Right cardiac atrium (tissue), 5 donors: ENCODE measurements around the gene SOX12. TPM values are rescaled to one million over a fixed set of nuclear protein-coding genes. Genes with fewer than 3 reads are reported as not detected.
"Not testable (repeated sequence)": the region's sequence is repeated elsewhere in the genome, so short reads cannot be mapped to it uniquely, and the experiment has no call there.

Source experiments
- ATAC-seq, 2 donors: fragments of 200-7000 bp; cut with Tn5 transposase; one replicate each; pipeline versions ENCODE4 v1.8.0 to v1.9.1; 2020; ENCODE audit warnings: moderate library complexity in 2 of 2, mild to moderate bottlenecking in 1 of 2
- DNase-seq, 3 donors: peaks; one replicate each; pipeline ENCODE4 v3.0.0-alpha.2; 2020
- H3K27ac ChIP-seq: one replicate; pipeline ENCODE4 v1.5.1; 2013; ENCODE audit warnings: mild to moderate bottlenecking, low read length, control low read depth, moderate library complexity
- H3K27me3 ChIP-seq: one replicate; pipeline ENCODE4 v1.6.1; 2013; ENCODE audit not compliant: control insufficient read depth, insufficient read depth
- H3K4me1 ChIP-seq: one replicate; pipeline ENCODE4 v1.6.1; 2013; ENCODE audit warnings: low read length; ENCODE audit not compliant: control insufficient read depth, insufficient read depth
- H3K4me3 ChIP-seq: one replicate; pipeline ENCODE4 v1.5.1; 2013; ENCODE audit warnings: low read length, control low read depth
- H3K9me3 ChIP-seq: one replicate; pipeline ENCODE4 v1.6.1; 2013; ENCODE audit warnings: low read length; ENCODE audit not compliant: control insufficient read depth
- WGBS: extraction: QIAGEN DNeasy Blood & Tissue Kit; methylation state at CpG from one replicate; pipeline ENCODE4 v1.1.7; 2013; 5-methylcytosine and 5-hydroxymethylcytosine counted together
- intact Hi-C, 4 donors: fragments of 100-400 bp; cut with DNase I; formaldehyde crosslinking; loops; one replicate each; pipeline versions ENCODE4 v1.11.0 to v1.14.0; 2022 to 2023
- polyA plus RNA-seq: library from polyadenylated mRNA; stranded (reverse); fragments of 200-250 nt; gene quantifications from one replicate; pipeline ENCODE4 v1.2.3, GENCODE V29; 2013
- total RNA-seq, 4 donors: library from RNA; stranded (reverse); fragmentation: NEBNext Ultra II Directional; extraction: Animal tissue kit (Norgen Biotek cat#: 25700); gene quantifications; one replicate each; pipeline ENCODE4 v1.2.1, GENCODE V29; 2021
- donor health status: healthy with polysubstance abuse.
- donor health status: DM: no; HTN: yes; CAD: no.
- donor health status: DM: no; HTN: no; CAD: no.
- donor health status: DM: no; HTN: yes; CAD: no; lungs with severe emphysema.
- donor health status: DM: yes; HTN: yes; CAD: no.

SOX12 gene
- total and polyA plus RNA-seq, 5 donors: 5.1 to 13.7 (median 11.8) TPM

DNA sequence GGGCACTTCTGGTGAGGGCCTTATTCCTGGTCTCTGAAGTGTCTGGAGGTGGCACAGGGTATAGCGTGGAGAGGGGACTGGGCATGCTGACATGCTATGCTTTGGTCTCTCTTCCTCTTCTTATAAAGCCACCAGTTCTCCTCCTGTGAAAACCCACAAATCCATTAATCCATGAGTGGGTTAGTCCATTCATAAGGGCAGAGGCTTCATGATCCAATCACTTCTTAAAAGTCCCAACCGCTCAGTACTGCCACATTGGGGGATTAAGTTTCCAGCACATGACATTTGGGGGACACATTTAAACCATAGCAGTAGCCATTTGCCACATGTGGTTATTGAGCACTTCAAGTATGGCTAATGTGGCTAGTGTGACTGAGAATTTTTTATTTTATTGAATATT lies 51.4 kb downstream of the SOX12 start:
- H3K27ac ChIP-seq: no peak overlapping the region
- ATAC-seq (no peak), DNase-seq (no peak)
- H3K27me3 ChIP-seq: no peaks in the 10 kb centered on the region
- 63% methylated on average over 2 of the region's 2 CpGs for WGBS
- no peak overlapping the region for H3K4me3 ChIP-seq
- H3K4me1 ChIP-seq: peaks cover 3% of the 10 kb centered on the region
- intact Hi-C loops: no loop called here
- no peaks in the 10 kb centered on the region for H3K9me3 ChIP-seq

DNA sequence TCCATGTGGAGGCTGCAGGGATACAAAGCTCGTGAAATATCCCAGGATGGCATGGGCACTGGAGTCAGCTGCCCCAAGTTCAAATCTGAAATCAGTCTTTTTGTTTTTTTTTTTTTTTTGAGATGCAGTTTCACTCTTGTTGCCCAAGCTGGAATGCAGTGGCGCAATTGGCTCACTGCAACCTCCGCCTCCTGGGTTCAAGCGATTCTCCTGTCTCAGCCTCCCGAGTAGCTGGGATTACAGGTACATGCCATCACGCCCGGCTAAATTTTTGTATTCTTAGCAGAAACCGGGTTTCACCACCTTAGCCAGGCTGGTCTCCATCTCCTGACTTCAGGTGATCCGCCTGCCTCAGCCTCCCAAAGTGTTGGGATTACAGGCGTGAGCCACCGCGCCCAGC lies 52.2 kb downstream of the SOX12 start:
- H3K27me3 ChIP-seq, H3K9me3 ChIP-seq, DNase-seq, intact Hi-C loops, ATAC-seq, H3K4me3 ChIP-seq, H3K27ac ChIP-seq, H3K4me1 ChIP-seq: not testable (repeated sequence)
- WGBS: 94% methylated on average over 12 of the region's 12 CpGs

DNA sequence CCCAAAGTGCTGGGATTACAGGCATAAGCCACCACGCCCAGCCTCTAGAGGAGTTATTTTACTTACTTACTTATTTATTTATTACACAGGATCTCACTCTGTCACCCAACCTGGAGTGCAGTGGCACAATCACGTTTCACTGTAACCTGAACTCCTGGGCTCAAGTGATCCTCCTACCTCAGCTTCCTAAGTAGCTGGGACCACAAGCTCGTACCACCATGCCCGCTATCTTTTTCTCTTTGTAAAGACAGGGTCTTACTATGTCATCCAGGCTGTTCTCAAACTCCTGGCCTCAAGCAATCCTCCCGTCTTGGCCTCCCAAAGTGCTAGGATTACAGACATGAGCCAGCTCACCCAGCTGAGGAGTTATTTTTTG lies 53.6 kb downstream of the SOX12 start:
- Histone ChIP-seq H3K4me3 (no peak overlapping the region), H3K27ac (no peak overlapping the region), H3K4me1 (no peaks in the 10 kb centered on the region), H3K27me3 (no peaks in the 10 kb centered on the region), H3K9me3 (no peaks in the 10 kb centered on the region)
- 84% methylated on average over 5 of the region's 5 CpGs for WGBS
- intact Hi-C loops: no loop called here
- DNase-seq: no peak
- ATAC-seq: no peak

Other genes starting within 250 kb of the SOX12 start
- not detected for gene DEFB125, start 237.9 kb upstream of the SOX12 start, total RNA-seq
- not detected for gene DEFB125, start 237.9 kb upstream of the SOX12 start, polyA plus RNA-seq
- gene DEFB126, start 183.0 kb upstream of the SOX12 start, total RNA-seq: not detected
- gene DEFB126, start 183.0 kb upstream of the SOX12 start, polyA plus RNA-seq: not detected
- not detected for gene DEFB127, start 168.1 kb upstream of the SOX12 start, total RNA-seq
- not detected for gene DEFB127, start 168.1 kb upstream of the SOX12 start, polyA plus RNA-seq
- gene DEFB128, start 135.8 kb upstream of the SOX12 start, total RNA-seq: not detected
- not detected for gene DEFB128, start 135.8 kb upstream of the SOX12 start, polyA plus RNA-seq
- gene DEFB129, start 98.3 kb upstream of the SOX12 start, total RNA-seq: not detected
- not detected for gene DEFB129, start 98.3 kb upstream of the SOX12 start, polyA plus RNA-seq
- not detected for gene DEFB132, start 67.8 kb upstream of the SOX12 start, total RNA-seq
- not detected for gene DEFB132, start 67.8 kb upstream of the SOX12 start, polyA plus RNA-seq
- gene C20orf96, start 34.8 kb upstream of the SOX12 start, total RNA-seq: 1 to 10 TPM; 4.8 to 9.1 (median 6.9) TPM
- 4.2 TPM for gene C20orf96, start 34.8 kb upstream of the SOX12 start, polyA plus RNA-seq
- 10 to 100 TPM; 13.0 to 14.3 (median 13.9) TPM for gene ZCCHC3, start 28.0 kb upstream of the SOX12 start, total RNA-seq
- gene ZCCHC3, start 28.0 kb upstream of the SOX12 start, polyA plus RNA-seq: 10.5 TPM
- gene NRSN2, start 21.6 kb downstream of the SOX12 start, total RNA-seq: 10 to 100 TPM; 24.5 to 30.9 (median 24.8) TPM
- gene NRSN2, start 21.6 kb downstream of the SOX12 start, polyA plus RNA-seq: 26.6 TPM
- 1 to 10 TPM in 1 of 4 donors, under 1 TPM in 3; 0.49 to 2.1 (median 0.66) TPM for gene TRIB3, start 55.2 kb downstream of the SOX12 start, total RNA-seq
- 1.0 TPM for gene TRIB3, start 55.2 kb downstream of the SOX12 start, polyA plus RNA-seq
- 10 to 100 TPM; 42.1 to 52.4 (median 45.9) TPM for gene RBCK1, start 82.7 kb downstream of the SOX12 start, total RNA-seq
- 48.0 TPM for gene RBCK1, start 82.7 kb downstream of the SOX12 start, polyA plus RNA-seq
- 10 to 100 TPM; 24.3 to 26.5 (median 25.6) TPM for gene TBC1D20, start 137.0 kb downstream of the SOX12 start, total RNA-seq
- gene TBC1D20, start 137.0 kb downstream of the SOX12 start, polyA plus RNA-seq: 13.6 TPM
- 100 to 1,000 TPM; 105 to 118 (median 109) TPM for gene CSNK2A1, start 218.2 kb downstream of the SOX12 start, total RNA-seq
- 36.8 TPM for gene CSNK2A1, start 218.2 kb downstream of the SOX12 start, polyA plus RNA-seq